ENCODE results near the gene GYG2. TPM values are rescaled to one million over a fixed set of nuclear protein-coding genes. Genes with fewer than 3 reads are reported as not detected.

Gene GYG2
- total RNA-seq, 2 donors from 2014 or later = 4.3 to 6.0 TPM

DNA sequence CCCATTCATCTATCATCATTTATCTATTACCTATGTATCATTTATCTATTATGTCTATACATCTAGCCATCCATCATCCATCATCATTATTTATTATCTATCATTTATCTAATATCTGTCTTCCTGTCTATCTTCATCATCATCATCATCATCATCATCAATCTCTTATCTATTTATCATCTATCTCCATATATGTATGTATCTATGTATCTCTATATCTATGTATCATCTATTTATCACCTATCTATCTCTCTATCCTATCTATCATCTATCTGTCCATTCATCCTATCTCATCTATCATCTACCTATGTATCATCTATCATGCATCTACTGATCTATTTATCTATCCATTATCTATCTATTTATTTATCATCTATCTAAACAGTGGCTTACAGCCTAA lies 3.8 kb upstream of the GYG2 start:
- H3K27ac ChIP-seq = no peak overlapping the region
- no peaks in the 10 kb centered on the region for H3K9me3 ChIP-seq
- H3K4me3 ChIP-seq = no peak overlapping the region
- H3K4me1 ChIP-seq = peaks cover 0 to 12% of the 10 kb centered on the region in 2 donors
- H3K36me3 ChIP-seq = no peaks in the 10 kb centered on the region
- H3K27me3 ChIP-seq = peaks cover 0 to 5% of the 10 kb centered on the region in 2 donors
- DNase-seq (ENCODE audit: low spot score) = no peak
- TF ChIP-seq, protein P1, sequence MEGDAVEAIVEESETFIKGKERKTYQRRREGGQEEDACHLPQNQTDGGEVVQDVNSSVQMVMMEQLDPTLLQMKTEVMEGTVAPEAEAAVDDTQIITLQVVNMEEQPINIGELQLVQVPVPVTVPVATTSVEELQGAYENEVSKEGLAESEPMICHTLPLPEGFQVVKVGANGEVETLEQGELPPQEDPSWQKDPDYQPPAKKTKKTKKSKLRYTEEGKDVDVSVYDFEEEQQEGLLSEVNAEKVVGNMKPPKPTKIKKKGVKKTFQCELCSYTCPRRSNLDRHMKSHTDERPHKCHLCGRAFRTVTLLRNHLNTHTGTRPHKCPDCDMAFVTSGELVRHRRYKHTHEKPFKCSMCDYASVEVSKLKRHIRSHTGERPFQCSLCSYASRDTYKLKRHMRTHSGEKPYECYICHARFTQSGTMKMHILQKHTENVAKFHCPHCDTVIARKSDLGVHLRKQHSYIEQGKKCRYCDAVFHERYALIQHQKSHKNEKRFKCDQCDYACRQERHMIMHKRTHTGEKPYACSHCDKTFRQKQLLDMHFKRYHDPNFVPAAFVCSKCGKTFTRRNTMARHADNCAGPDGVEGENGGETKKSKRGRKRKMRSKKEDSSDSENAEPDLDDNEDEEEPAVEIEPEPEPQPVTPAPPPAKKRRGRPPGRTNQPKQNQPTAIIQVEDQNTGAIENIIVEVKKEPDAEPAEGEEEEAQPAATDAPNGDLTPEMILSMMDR (IDR thresholded peaks at IDR 0.05) = no peak

DNA sequence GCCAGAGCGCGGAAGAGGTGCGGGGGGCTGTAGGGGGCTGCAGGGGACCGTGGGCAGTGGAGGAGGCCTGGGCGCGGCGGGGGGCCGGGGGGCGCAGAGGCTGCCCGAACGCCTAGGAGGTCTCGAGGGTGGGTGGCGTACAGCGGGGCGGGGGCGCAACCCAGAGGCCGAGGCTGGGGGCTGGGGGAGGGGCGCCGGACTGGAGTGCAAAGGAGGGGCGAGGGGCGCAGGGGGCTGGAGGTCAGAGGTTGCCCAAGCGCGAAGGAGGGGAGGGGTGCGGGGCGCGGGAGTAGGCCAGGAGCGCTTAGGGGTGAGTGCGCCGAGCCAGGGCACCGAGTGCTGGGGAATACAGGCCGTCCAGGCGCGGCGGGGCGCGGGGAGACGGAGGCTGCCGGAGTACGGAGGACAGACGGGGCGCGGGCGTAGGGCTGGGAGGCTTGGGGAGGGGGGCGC lies 255 bp downstream of the GYG2 start:
- Histone ChIP-seq H3K27ac (no peak overlapping the region), H3K27me3 (peaks cover 0 to 5% of the 10 kb centered on the region in 2 donors), H3K36me3 (no peaks in the 10 kb centered on the region), H3K9me3 (no peaks in the 10 kb centered on the region), H3K4me1 (peaks cover 0 to 12% of the 10 kb centered on the region in 2 donors), H3K4me3 (peak overlapping the region; percentile 11 to 49)
- DNase-seq (ENCODE audit: low spot score) = no peak
- TF ChIP-seq, protein P1 (IDR thresholded peaks at IDR 0.05) = no peak

DNA sequence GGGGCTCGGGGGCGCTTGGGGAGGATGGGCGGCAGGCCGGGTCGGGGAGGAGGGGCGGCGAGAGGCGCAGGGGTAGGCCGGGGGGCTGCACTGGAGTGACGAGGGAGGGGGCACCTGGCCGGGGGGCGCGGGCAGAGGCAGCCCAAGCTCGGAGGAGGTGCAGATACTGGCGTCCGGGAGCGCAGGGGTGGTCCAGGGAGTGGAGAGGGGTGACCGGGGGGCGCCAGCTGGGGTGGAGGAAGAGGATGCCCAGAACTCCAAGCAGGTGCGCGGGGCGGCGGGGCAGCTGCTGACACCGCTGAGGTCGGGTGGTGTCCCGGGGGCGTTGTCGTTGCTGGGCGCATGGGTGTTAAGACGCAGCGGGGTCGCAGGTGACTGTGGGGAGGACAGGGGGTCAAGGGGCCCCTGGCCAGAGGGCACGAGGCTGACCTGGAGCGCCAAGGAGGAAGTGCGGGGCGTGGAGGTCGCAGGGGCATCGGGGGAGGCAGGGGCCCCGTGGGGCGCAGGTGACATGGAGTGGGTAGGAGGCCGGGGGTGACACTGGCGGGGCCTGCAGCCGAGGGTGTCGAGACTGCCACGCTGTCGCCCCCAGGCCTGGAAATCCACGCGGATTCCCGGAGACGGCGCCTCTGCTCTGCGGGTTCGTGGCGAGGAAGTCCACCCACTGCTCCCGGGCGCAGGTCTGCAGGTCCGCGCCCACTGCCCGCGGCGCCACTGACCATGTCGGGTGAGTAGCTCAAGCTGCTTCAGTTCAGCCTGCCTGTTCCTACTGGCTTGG lies 928 bp downstream of the GYG2 start:
- DNase-seq (ENCODE audit: low spot score) = no peak
- Histone ChIP-seq H3K4me3 (peak overlapping the region in 1 of 2 donors; percentile 49), H3K27me3 (peaks cover 0 to 5% of the 10 kb centered on the region in 2 donors), H3K36me3 (no peaks in the 10 kb centered on the region), H3K9me3 (no peaks in the 10 kb centered on the region), H3K27ac (no peak overlapping the region), H3K4me1 (peaks cover 0 to 12% of the 10 kb centered on the region in 2 donors)
- TF ChIP-seq, protein P1 (IDR thresholded peaks at IDR 0.05) = no peak

DNA sequence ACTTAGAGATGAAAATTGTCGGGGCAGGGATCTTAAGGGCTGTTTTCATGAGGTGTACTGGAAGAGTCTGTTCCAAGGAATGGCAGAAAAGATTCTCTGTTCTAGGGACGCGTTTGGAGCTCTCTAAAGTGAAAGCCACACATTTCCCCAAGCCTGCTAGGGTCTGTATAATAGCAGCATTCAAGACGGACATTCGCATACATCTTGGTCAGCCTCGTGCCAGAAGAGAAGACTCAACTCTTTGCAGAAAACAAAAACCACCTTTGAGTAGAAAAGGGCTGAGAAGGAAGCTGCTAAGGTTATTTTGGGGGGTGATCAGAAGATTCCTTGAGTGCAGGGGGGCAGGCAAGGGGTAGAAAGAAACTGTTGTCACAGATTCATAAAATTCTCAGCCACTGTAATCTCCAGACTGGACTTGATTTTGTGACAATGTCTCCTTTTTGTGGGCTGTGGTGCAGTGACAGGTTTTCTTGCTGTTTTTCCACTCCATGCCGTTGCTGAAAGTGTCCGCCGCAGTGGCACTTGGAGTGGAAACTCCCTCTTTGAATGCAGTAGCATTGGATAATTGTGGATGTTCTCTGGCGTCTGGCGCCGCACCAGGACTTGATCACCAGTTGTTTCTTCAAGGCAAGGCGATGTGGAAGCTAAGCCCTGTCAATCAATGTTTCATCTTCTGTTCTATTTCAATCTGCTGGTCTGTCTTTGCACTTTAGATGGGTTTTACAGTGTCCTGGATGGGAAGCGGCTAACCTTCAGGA lies 2.9 kb downstream of the GYG2 start:
- TF ChIP-seq, protein P1 (IDR thresholded peaks at IDR 0.05) = no peak
- peaks cover 0 to 5% of the 10 kb centered on the region in 2 donors for H3K27me3 ChIP-seq
- peaks cover 0 to 12% of the 10 kb centered on the region in 2 donors for H3K4me1 ChIP-seq
- no peak for DNase-seq (ENCODE audit: low spot score)
- no peaks in the 10 kb centered on the region for H3K9me3 ChIP-seq
- no peaks in the 10 kb centered on the region for H3K36me3 ChIP-seq
- no peak overlapping the region for H3K4me3 ChIP-seq
- H3K27ac ChIP-seq = no peak overlapping the region

DNA sequence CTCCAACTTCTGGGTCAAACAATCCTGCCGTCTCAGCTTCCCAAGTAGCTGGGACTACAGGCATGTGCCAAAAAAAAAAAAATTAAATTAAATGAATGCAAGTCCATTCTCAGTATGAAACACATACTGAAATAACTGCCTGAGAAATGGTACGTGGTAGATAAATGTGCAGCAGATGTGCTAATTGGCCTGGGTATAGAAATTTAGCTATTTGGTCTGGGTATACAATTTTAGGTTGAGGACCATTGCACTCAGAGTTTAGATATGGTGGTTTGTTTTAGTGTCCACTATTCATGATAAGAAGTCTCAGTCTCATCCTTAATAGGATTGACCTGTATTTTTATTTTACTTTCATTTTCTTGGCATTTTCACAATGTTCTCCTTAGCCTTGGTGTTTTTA lies 9.2 kb downstream of the GYG2 start:
- H3K4me3 ChIP-seq = no peak overlapping the region
- H3K27ac ChIP-seq = no peak overlapping the region
- peaks cover 0 to 14% of the 10 kb centered on the region in 2 donors for H3K9me3 ChIP-seq
- H3K27me3 ChIP-seq = no peaks in the 10 kb centered on the region
- TF ChIP-seq, protein P1 (IDR thresholded peaks at IDR 0.05) = no peak
- H3K4me1 ChIP-seq = no peaks in the 10 kb centered on the region
- no peaks in the 10 kb centered on the region for H3K36me3 ChIP-seq
- DNase-seq (ENCODE audit: low spot score) = no peak

Data from right atrium auricular region (tissue), 2 donors.